ENCODE data around the gene COLEC11. TPM values are rescaled to one million over a fixed set of nuclear protein-coding genes. Genes with fewer than 3 reads are reported as not detected.

The COLEC11 gene
- total and polyA plus RNA-seq, 2 of the 13 experiments (the other 11 are each of a cell fraction or from before 2014, with no cell fraction given) = 1.5 to 3.0 TPM

- TF ChIP-seq SMC3 (IDR thresholded peaks at IDR 0.05; ENCODE audit: low read length) = no peak
- TF ChIP-seq ZNF280D (CRISPR knock-in tag; IDR thresholded peaks at IDR 0.05) = no peak
- TF ChIP-seq KDM3A (CRISPR knock-in tag; IDR thresholded peaks at IDR 0.05; ENCODE audit: low read depth) = no peak
- TF ChIP-seq, protein P1, sequence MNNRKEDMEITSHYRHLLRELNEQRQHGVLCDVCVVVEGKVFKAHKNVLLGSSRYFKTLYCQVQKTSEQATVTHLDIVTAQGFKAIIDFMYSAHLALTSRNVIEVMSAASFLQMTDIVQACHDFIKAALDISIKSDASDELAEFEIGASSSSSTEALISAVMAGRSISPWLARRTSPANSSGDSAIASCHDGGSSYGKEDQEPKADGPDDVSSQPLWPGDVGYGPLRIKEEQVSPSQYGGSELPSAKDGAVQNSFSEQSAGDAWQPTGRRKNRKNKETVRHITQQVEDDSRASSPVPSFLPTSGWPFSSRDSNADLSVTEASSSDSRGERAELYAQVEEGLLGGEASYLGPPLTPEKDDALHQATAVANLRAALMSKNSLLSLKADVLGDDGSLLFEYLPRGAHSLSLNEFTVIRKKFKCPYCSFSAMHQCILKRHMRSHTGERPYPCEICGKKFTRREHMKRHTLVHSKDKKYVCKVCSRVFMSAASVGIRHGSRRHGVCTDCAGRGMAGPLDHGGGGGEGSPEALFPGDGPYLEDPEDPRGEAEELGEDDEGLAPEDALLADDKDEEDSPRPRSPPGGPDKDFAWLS (CRISPR knock-in tag; IDR thresholded peaks at IDR 0.05; ENCODE audit: borderline replicate concordance) = no peak
- TF ChIP-seq, protein P2, sequence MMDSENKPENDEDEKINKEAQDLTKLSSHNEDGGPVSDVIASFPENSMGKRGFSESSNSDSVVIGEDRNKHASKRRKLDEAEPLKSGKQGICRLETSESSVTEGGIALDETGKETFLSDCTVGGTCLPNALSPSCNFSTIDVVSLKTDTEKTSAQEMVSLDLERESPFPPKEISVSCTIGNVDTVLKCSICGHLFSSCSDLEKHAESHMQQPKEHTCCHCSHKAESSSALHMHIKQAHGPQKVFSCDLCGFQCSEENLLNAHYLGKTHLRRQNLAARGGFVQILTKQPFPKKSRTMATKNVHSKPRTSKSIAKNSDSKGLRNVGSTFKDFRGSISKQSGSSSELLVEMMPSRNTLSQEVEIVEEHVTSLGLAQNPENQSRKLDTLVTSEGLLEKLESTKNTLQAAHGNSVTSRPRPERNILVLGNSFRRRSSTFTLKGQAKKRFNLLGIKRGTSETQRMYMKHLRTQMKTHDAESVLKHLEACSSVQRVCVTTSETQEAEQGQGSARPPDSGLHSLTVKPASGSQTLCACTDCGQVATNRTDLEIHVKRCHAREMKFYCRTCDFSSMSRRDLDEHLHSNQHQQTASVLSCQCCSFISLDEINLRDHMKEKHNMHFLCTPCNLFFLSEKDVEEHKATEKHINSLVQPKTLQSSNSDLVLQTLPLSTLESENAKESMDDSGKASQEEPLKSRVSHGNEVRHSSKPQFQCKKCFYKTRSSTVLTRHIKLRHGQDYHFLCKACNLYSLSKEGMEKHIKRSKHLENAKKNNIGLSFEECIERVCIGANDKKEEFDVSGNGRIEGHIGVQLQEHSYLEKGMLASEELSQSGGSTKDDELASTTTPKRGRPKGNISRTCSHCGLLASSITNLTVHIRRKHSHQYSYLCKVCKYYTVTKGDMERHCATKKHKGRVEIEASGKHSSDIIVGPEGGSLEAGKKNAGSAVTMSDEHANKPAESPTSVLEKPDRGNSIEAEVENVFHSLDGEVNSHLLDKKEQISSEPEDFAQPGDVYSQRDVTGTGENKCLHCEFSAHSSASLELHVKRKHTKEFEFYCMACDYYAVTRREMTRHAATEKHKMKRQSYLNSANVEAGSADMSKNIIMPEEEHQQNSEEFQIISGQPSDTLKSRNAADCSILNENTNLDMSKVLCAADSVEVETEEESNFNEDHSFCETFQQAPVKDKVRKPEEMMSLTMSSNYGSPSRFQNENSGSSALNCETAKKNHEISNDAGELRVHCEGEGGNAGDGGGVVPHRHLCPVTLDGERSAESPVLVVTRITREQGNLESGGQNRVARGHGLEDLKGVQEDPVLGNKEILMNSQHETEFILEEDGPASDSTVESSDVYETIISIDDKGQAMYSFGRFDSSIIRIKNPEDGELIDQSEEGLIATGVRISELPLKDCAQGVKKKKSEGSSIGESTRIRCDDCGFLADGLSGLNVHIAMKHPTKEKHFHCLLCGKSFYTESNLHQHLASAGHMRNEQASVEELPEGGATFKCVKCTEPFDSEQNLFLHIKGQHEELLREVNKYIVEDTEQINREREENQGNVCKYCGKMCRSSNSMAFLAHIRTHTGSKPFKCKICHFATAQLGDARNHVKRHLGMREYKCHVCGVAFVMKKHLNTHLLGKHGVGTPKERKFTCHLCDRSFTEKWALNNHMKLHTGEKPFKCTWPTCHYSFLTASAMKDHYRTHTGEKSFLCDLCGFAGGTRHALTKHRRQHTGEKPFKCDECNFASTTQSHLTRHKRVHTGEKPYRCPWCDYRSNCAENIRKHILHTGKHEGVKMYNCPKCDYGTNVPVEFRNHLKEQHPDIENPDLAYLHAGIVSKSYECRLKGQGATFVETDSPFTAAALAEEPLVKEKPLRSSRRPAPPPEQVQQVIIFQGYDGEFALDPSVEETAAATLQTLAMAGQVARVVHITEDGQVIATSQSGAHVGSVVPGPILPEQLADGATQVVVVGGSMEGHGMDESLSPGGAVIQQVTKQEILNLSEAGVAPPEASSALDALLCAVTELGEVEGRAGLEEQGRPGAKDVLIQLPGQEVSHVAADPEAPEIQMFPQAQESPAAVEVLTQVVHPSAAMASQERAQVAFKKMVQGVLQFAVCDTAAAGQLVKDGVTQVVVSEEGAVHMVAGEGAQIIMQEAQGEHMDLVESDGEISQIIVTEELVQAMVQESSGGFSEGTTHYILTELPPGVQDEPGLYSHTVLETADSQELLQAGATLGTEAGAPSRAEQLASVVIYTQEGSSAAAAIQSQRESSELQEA (CRISPR knock-in tag; IDR thresholded peaks at IDR 0.05; ENCODE audit: not compliant biosample characterization) = no peak
- TF ChIP-seq ZNF446 (CRISPR knock-in tag; IDR thresholded peaks at IDR 0.05) = no peak
- no peak for TF ChIP-seq RNF2 (conservative IDR thresholded peaks at IDR 0.05; ENCODE audit: low read depth)
- no peak for TF ChIP-seq CHD2 (IDR thresholded peaks at IDR 0.05; ENCODE audit: low read depth, low read length)
- no peak for TF ChIP-seq HMGA1 (CRISPR knock-in tag; conservative IDR thresholded peaks at IDR 0.05)
- TF ChIP-seq MTF1 (CRISPR knock-in tag; IDR thresholded peaks at IDR 0.05) = no peak
- no peak for TF ChIP-seq KLF11 (CRISPR knock-in tag; IDR thresholded peaks at IDR 0.05)
- no peak for TF ChIP-seq ZFP90 (CRISPR knock-in tag; IDR thresholded peaks at IDR 0.05; ENCODE audit: borderline replicate concordance)
- no peak for TF ChIP-seq GLI4 (CRISPR knock-in tag; IDR thresholded peaks at IDR 0.05; ENCODE audit: borderline replicate concordance)
- no peak for TF ChIP-seq ELF1 (CRISPR knock-in tag; IDR thresholded peaks at IDR 0.05)
- TF ChIP-seq ZNF207 (IDR thresholded peaks at IDR 0.05; ENCODE audit: borderline replicate concordance) = no peak
- no peak for TF ChIP-seq ZNF292 (CRISPR knock-in tag; IDR thresholded peaks at IDR 0.05; ENCODE audit: borderline replicate concordance, low read depth)
- TF ChIP-seq TEAD3 (CRISPR knock-in tag; optimal IDR thresholded peaks at IDR 0.05; ENCODE audit: borderline replicate concordance) = no peak
Observed at GRCh38 chr2:3602553-3603339, 7.8 kb downstream of the COLEC11 start (continued).
